GM19395 (cell line): ENCODE measurements around the gene KRTAP4-4.
"Not testable (repeated sequence)": the region's sequence is repeated elsewhere in the genome, so short reads cannot be mapped to it uniquely, and the experiment has no call there.

ENCODE experiments used
- ATAC-seq: cut with Tn5 transposase; IDR thresholded peaks from one replicate; pipeline ENCODE4 v1.9.1; 2021; ENCODE audit warnings: mild to moderate bottlenecking, moderate library complexity; ENCODE audit not compliant: unreplicated experiment

Gene KRTAP4-4

GRCh38 chr17:41160648-41161047 is at the start of gene KRTAP4-4:
KRTAP4-4 (minus strand) TSS chr17:41160748; CDS start chr17:41160691, 57 bp downstream.
- no peak for ATAC-seq

GRCh38 chr17:41199421-41200078 is 39.0 kb upstream of the KRTAP4-4 start:
- ATAC-seq = no peak

- ATAC-seq = no peak
Measured at GRCh38 chr17:41196068-41196467, 35.5 kb upstream of the KRTAP4-4 start.

- ATAC-seq = no peak
Measured at GRCh38 chr17:41190328-41190727, 29.8 kb upstream of the KRTAP4-4 start.

GRCh38 chr17:41189837-41190318 is 29.3 kb upstream of the KRTAP4-4 start, which contains the start of gene KRTAP9-1:
KRTAP9-1 (plus strand) TSS chr17:41189887; CDS start chr17:41189887, 0 bp downstream.
- ATAC-seq = not testable (repeated sequence)

GRCh38 chr17:41186872-41187271 is 26.3 kb upstream of the KRTAP4-4 start:
- ATAC-seq = no peak

GRCh38 chr17:41185001-41185400 is 24.5 kb upstream of the KRTAP4-4 start:
- no peak for ATAC-seq

- no peak for ATAC-seq
Measured at GRCh38 chr17:41184480-41184961, 24.0 kb upstream of the KRTAP4-4 start, which contains the start of gene KRTAP4-1. KRTAP4-1 (minus strand) TSS chr17:41184911; CDS start chr17:41184854, 57 bp downstream.

GRCh38 chr17:41178843-41179616 is 18.5 kb upstream of the KRTAP4-4 start:
- ATAC-seq = no peak

GRCh38 chr17:41178341-41178740 is 17.8 kb upstream of the KRTAP4-4 start:
- ATAC-seq = no peak

- no peak for ATAC-seq
Measured at GRCh38 chr17:41177727-41178271, 17.3 kb upstream of the KRTAP4-4 start, which contains the start of gene KRTAP4-2. KRTAP4-2 (minus strand) TSS chr17:41178221; CDS start chr17:41178164, 57 bp downstream.

- no peak for ATAC-seq
Measured at GRCh38 chr17:41176744-41177387, 16.3 kb upstream of the KRTAP4-4 start.

GRCh38 chr17:41171886-41172285 is 11.3 kb upstream of the KRTAP4-4 start:
- ATAC-seq = no peak

GRCh38 chr17:41168121-41168520 is 7.6 kb upstream of the KRTAP4-4 start, which contains the start of gene KRTAP4-3:
KRTAP4-3 (minus strand) TSS chr17:41168221; CDS start chr17:41168172, 49 bp downstream.
- ATAC-seq = no peak

- ATAC-seq = no peak
Measured at GRCh38 chr17:41167561-41167960, 7.0 kb upstream of the KRTAP4-4 start.

- ATAC-seq = no peak
Measured at GRCh38 chr17:41163828-41164227, 3.3 kb upstream of the KRTAP4-4 start.

- ATAC-seq = not testable (repeated sequence)
Measured at GRCh38 chr17:41160190-41160589, 358 bp downstream of the KRTAP4-4 start.

GRCh38 chr17:41153856-41154255 is 6.7 kb downstream of the KRTAP4-4 start:
- ATAC-seq = no peak

GRCh38 chr17:41151525-41151924 is 9.0 kb downstream of the KRTAP4-4 start:
- ATAC-seq = no peak

- ATAC-seq = no peak
Measured at GRCh38 chr17:41150026-41150425, 10.5 kb downstream of the KRTAP4-4 start.

GRCh38 chr17:41149652-41149985 is 10.9 kb downstream of the KRTAP4-4 start, which contains the start of gene KRTAP4-5:
KRTAP4-5 (minus strand) TSS chr17:41149825; CDS start chr17:41149767, 58 bp downstream.
- ATAC-seq = no peak
